ENCODE measurements around the gene SIAH3. TPM values are rescaled to one million over a fixed set of nuclear protein-coding genes. Genes with fewer than 3 reads are reported as not detected.

SIAH3 gene
- total and polyA plus RNA-seq, 10 of the 15 experiments (the other 5 are each of a cell fraction or from before 2014, with no cell fraction given), result not detected

GRCh38 chr13:45816427-45816826, 35.1 kb downstream of the SIAH3 start (continued):
- TF ChIP-seq HDGF (IDR thresholded peaks at IDR 0.05), result no peak
- TF ChIP-seq RCOR1 (conservative IDR thresholded peaks at IDR 0.05; ENCODE audit: low read depth, low read length), result no peak
- TF ChIP-seq ATF7 (IDR thresholded peaks at IDR 0.05; ENCODE audit: low read depth), result no peak
- no peak for TF ChIP-seq FOS (IDR thresholded peaks at IDR 0.05; ENCODE audit: borderline replicate concordance, extremely low read depth, insufficient read length)
- TF ChIP-seq CHD2 (IDR thresholded peaks at IDR 0.05; ENCODE audit: borderline replicate concordance, low read depth, low read length), result no peak
- TF ChIP-seq, protein P1, sequence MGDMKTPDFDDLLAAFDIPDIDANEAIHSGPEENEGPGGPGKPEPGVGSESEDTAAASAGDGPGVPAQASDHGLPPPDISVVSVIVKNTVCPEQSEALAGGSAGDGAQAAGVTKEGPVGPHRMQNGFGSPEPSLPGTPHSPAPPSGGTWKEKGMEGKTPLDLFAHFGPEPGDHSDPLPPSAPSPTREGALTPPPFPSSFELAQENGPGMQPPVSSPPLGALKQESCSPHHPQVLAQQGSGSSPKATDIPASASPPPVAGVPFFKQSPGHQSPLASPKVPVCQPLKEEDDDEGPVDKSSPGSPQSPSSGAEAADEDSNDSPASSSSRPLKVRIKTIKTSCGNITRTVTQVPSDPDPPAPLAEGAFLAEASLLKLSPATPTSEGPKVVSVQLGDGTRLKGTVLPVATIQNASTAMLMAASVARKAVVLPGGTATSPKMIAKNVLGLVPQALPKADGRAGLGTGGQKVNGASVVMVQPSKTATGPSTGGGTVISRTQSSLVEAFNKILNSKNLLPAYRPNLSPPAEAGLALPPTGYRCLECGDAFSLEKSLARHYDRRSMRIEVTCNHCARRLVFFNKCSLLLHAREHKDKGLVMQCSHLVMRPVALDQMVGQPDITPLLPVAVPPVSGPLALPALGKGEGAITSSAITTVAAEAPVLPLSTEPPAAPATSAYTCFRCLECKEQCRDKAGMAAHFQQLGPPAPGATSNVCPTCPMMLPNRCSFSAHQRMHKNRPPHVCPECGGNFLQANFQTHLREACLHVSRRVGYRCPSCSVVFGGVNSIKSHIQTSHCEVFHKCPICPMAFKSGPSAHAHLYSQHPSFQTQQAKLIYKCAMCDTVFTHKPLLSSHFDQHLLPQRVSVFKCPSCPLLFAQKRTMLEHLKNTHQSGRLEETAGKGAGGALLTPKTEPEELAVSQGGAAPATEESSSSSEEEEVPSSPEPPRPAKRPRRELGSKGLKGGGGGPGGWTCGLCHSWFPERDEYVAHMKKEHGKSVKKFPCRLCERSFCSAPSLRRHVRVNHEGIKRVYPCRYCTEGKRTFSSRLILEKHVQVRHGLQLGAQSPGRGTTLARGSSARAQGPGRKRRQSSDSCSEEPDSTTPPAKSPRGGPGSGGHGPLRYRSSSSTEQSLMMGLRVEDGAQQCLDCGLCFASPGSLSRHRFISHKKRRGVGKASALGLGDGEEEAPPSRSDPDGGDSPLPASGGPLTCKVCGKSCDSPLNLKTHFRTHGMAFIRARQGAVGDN (IDR thresholded peaks at IDR 0.05), result no peak
- TF ChIP-seq JUND (IDR thresholded peaks at IDR 0.05; ENCODE audit: low read depth, low read length), result no peak

DNA sequence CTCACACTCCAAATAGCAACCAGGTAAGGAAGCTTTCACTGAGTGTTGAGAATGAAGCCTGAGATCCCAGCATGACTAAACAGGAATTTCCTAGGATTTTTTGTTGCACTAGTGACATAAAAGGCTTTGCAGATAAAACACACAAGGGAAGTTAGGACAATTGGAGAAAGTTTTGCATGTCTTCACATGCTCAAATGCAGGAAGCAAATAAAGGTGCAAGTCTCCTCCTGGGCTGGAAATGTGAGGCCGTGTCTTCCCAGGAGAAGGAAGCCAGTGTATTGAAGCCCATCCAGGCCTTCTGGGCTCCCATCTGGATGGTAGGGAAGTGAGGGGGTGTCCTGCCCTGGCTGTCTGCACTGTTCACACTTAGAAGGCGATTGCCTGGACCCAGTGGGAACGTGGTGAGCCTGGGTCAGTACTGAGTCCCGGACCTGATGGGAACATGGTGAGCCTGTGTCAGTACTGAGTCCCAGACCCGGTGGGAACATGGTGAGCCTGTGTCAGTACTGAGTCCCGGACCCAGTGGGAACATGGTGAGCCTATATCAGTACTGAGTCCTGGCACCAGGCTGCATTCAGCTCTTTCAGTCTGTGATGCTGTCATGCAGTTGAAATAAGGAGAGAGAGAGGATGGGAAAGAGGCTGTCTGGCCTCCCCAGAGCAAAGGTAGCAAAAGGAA, 38.7 kb downstream of the SIAH3 start:
- TF ChIP-seq EGR1 (IDR thresholded peaks at IDR 0.05; ENCODE audit: borderline replicate concordance in 1 of 2, low read depth in 2 of 2, low read length in 2 of 2) (no peak), MTA2 (IDR thresholded peaks at IDR 0.05; ENCODE audit: low read depth) (no peak), RCOR1 (conservative IDR thresholded peaks at IDR 0.05; ENCODE audit: low read depth, low read length) (no peak), KLF5 (IDR thresholded peaks at IDR 0.05; ENCODE audit: partially characterized antibody) (no peak)
- Histone ChIP-seq H2AFZ (ENCODE audit: control insufficient read depth, low read depth, low read length) (no peak overlapping the region), H3K27me3 (replicated peaks in 1 of 2; ENCODE audit: control insufficient read depth in 2 of 2, insufficient read depth in 2 of 2, low read length in 1 of 2) (no peaks in the 10 kb centered on the region), H3K4me3 (no peak overlapping the region), H3K36me3 (ENCODE audit: control insufficient read depth in 2 of 2, insufficient read depth in 2 of 2, low read length in 1 of 2) (no peaks in the 10 kb centered on the region), H3K4me1 (ENCODE audit: control insufficient read depth, insufficient read depth, low read length) (no peaks in the 10 kb centered on the region; the same call in 1 of the 2 replicates), H4K20me1 (ENCODE audit: control insufficient read depth, insufficient read depth) (no peaks in the 10 kb centered on the region; the same call in 1 of the 2 replicates), H3K4me2 (ENCODE audit: control insufficient read depth, insufficient read depth) (no peak overlapping the region), H3K27ac (ENCODE audit: control insufficient read depth, insufficient read depth) (no peak overlapping the region), H3K9me3 (replicated peaks; ENCODE audit: control insufficient read depth, insufficient read depth, low read length) (no peaks in the 10 kb centered on the region), H3K9ac (ENCODE audit: control insufficient read depth, insufficient read depth, low read length) (no peak overlapping the region), H3K79me2 (ENCODE audit: control insufficient read depth, insufficient read depth, low read length) (no peaks in the 10 kb centered on the region)
- WGBS (ENCODE audit: insufficient coverage, insufficient replicate concordance, low lambda C conversion rate, missing lambda C conversion rate), result 21% methylated on average over 6 of the region's 6 CpGs
- SMC1A ChIA-PET (ENCODE audit: uncharacterized antibody, unreplicated experiment), result interaction anchor here (0.6 kb wide), 1 partner anchor 580 kb away, joined by 3 read pairs; no protein-coding TSS in a partner anchor
- no peak for DNase-seq (ENCODE audit: low read depth, low spot score)
- no peak for FAIRE-seq
- in situ Hi-C loops (cut with MboI), result no loop called here
- POLR2A ChIA-PET, result interaction anchor here (0.5 kb wide), 1 partner anchor 1828 kb away, joined by 5 read pairs; no protein-coding TSS in a partner anchor
- intact Hi-C loops (cut with micrococcal nuclease; ENCODE audit: unreplicated experiment), result no loop called here
- CTCF ChIA-PET, result no interaction called here
- RAD21 ChIA-PET (ENCODE audit: unreplicated experiment), result no interaction called here
- ATAC-seq, result no peak; the same call in 2 of the 3 replicates
- no TSS peak for BruUV-seq (replicated peaks)

All from GM12878 (cell line).